NCI-H1105 (cell line): ENCODE data around the gene TUBB4B.

ENCODE experiments used
- DNase-seq: peaks from one replicate; lab custom pipeline; 2025; lab: John Stamatoyannopoulos, UW

Gene TUBB4B

DNA sequence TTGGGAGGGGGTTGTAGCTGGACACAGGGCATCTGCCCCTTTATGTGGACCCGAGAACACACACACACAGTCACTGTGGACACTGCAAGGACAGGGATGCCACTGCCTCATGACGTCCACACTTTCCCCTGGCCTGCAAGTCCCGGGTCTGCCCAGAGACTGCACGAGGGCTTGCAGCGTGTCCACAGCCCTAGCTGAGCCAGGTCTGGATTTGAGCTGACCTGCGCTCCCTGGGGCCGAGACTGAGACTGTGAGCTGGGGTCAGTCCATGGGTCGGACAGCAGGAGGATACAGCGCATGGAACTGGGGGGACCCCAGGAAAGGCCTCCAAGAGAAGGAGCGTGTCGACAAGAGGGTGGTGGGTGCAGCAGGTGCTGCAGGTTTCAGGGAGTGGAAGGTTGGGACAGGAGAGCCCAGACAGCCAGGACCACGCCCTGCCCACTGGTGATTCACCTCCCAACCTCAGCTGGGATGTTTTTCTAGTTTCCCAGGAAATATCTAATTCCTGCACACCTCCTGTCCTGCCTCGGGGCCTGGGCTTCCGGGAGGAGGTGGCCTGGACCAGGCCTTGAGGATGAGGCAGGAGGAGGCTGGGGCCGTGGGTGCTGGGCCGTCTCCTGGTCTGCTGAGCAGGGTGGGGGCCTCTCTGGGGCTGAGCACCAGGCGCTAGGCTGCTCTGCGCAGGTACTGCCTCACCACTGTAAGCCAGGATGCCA is 14.6 kb upstream of the TUBB4B start:
- no peak for DNase-seq

GRCh38 chr9:137227054-137227852 is 13.8 kb upstream of the TUBB4B start, which contains the start of gene RNF224:
Gene RNF224 (plus strand): TSS chr9:137227502. CDS start chr9:137228336, 834 bp downstream.
- peak; percentile 47 for DNase-seq

GRCh38 chr9:137227853-137228505 is 13.1 kb upstream of the TUBB4B start:
- DNase-seq = no peak

- DNase-seq = no peak
Observed at GRCh38 chr9:137228506-137228967, 12.6 kb upstream of the TUBB4B start.

GRCh38 chr9:137228968-137229896 is 11.9 kb upstream of the TUBB4B start:
- no peak for DNase-seq

GRCh38 chr9:137229903-137230704 is 11.0 kb upstream of the TUBB4B start:
- DNase-seq = no peak

DNA sequence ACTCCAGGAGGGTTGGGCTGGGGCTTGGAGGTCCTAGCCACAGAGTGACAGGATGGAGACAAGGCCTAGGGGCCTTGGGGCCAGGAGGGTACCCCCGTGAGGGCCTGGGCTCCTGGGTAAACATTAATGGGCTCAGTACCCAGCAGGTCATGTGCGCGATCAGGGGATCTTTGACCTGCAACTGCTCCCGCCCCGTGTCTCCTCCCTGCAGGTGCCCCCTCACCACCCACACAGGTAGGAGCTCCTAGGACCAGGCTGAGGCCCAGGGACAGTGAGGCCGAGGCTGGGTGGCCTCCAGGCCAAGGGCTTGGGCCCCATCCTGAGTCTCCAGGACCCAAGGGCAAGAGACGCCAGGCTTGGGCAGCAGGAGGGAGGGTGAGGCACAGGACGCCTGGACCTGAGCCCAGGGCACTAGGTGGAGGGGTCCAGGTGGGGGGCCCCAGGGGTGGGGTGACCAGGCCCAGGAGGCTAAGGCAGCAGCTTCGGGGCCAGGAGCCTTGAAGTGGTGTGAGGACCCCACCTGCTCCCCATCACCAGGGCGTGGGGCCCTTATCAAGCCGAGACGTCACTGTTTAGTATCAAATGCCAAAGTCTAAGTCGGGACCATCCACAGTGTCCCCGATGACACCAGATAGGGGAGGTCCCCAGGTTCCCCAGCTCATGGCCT is 10.2 kb upstream of the TUBB4B start, which contains the start of gene SLC34A3:
Gene SLC34A3 (plus strand): TSS at position 197 of the 667 bp plus-strand sequence. CDS start 802 bp downstream, outside the sequence.
- DNase-seq = no peak

DNA sequence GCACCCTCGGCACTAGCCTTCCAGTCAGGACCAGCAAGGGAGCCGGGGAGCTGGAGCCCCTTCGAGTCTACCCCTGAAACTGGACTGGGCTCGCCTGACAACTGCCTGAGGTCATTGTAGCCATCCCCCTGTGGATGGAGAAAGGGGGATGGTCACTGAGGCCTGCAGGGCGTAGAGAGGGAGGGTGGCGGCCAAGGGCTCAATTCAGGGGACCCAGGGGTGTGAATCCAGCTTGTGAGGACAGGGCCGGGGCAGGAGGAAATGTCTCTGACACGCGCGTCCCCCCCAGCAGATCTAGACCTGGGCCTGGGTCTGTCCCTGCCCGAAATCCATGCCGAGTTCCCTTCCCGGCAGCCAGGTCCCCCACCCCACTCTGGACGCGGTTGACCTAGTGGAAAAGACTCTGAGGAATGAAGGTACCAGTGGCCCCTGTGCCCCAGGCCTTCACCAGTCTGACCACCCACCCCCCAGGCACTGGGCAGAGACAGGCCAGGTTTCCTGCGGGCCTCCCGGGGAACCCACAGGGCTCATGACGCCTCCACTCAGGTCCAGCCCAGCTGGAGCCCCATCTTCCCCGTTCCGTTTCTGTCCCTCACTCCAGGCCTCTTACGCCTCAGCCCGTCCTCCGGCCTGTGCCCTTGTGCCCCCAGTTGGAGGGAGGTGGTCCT is 9.6 kb upstream of the TUBB4B start:
- no peak for DNase-seq

DNA sequence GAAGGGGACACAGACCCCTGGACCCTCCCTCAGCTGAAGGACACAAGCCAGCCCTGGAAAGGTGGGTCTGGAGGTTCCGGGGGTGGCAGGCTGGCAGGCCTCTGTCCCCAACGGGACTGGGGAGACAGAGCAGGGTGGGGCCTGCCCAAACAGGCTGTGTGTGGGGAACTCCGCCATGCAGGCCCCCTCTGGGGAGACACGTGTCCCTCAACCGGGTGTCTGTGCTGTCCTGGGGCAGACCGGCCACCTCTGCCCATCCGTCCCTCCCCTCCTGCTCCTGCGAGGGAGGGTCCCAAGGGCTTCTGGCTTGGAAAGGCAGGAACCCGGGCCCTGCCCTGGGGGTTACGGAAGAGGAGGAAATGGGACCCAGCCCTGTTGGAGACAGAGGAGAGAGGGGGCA is 9.0 kb upstream of the TUBB4B start:
- DNase-seq = no peak

GRCh38 chr9:137232510-137232909 is 8.6 kb upstream of the TUBB4B start:
- DNase-seq = no peak

GRCh38 chr9:137233143-137233980 is 7.7 kb upstream of the TUBB4B start:
- no peak for DNase-seq

GRCh38 chr9:137234055-137234697 is 6.9 kb upstream of the TUBB4B start:
- no peak for DNase-seq

GRCh38 chr9:137234758-137235423 is 6.2 kb upstream of the TUBB4B start:
- DNase-seq = no peak

GRCh38 chr9:137235424-137236237 is 5.5 kb upstream of the TUBB4B start:
- no peak for DNase-seq

DNA sequence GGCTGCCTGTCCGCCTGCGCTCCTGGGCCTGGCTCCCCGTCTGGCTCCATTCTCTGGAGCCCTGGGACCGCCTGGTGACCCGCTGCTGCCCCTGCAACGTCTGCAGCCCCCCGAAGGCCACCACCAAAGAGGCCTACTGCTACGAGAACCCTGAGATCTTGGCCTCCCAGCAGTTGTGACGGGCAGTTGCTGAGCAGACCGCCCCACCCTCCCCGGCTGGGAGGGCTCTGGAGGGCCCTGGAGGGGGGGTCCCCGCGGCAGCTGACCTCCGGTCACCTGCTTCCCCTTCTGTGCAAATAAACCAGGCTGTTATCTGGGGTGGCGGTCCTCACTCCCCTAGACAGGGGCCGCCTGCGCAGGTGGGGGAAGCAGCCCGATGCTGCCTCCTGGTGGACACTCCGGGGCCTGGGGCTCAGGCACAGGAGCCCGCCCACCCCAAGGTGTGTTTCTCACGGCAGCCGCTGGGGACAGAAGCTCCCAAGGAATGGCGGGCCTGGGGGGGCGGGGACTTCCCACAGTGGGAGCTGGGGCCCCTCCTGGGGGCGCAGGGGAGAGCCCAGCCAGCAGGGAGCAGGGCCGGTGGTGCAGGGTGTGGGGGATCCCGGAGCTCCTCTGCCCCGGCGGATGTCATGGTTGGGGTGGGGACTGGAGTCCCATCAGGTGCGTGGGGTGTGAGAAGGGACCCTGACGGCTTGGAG is 4.7 kb upstream of the TUBB4B start:
- DNase-seq = peak; percentile 64

DNA sequence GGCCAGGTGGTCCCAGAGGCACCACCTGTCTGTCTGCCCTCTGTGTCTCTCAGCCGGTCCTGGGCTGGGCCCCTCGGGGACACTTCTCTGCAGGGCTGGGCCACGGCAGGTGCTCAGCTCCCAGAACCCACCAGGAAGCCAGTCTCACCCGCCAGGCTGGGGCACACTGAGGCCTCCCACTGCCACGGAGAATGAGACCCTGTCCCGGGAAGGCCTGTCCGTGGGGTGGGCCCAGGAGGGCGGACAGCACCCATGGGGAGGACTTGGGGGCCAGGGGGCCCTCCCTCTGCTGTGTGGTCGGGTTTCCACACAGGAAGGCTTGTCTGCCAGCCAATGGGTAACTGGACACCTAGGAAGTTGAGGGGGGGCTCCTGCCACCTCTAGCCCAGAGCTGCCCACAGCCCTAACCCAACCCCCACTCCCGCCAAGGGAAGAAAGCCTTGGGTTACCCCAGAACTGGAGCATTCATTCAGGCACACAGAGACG is 4.1 kb upstream of the TUBB4B start:
- no peak for DNase-seq
